AG09309 (cell line): ENCODE measurements around the gene MAOA.

Source experiments
- DNase-seq: peaks from one replicate; pipeline ENCODE4 v3.0.0-alpha.2; 2010; ENCODE audit warnings: low read depth
- H3K4me3 ChIP-seq: 2 replicates; pipeline ENCODE4 v1.5.1; 2011; ENCODE audit warnings: mild to moderate bottlenecking, low read depth, low read length, moderate library complexity; ENCODE audit not compliant: control insufficient read depth
- TF ChIP-seq, protein P1 (sequence below): IDR thresholded peaks from 2 replicates; pipeline ENCODE4 v1.5.1; 2011; ENCODE audit warnings: mild to moderate bottlenecking, low read depth, low read length, inconsistent platforms; ENCODE audit not compliant: insufficient read depth, control insufficient read depth; ENCODE audit errors: missing control alignments

MAOA gene

DNA sequence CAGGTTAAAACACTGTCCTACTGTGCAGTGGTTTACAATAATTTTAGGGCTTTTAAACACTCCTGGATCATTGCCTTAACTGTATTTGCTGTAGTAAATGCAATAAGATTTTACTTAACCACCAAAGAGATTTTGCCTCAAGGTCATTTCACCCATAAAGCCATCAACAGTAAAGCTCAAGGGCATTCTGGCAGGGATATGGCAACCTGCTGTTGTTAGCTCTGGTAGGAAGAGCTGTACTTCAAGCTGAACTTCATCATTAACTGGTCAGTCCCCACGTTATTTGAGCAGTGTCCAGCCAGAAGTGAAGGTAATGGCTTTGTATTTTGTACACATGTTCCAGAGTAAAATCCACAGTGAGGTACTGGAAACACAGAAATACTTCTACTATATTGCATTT is 26.9 kb upstream of the MAOA start:
- DNase-seq, result no peak
- no peak overlapping the region for H3K4me3 ChIP-seq
- TF ChIP-seq, protein P1, sequence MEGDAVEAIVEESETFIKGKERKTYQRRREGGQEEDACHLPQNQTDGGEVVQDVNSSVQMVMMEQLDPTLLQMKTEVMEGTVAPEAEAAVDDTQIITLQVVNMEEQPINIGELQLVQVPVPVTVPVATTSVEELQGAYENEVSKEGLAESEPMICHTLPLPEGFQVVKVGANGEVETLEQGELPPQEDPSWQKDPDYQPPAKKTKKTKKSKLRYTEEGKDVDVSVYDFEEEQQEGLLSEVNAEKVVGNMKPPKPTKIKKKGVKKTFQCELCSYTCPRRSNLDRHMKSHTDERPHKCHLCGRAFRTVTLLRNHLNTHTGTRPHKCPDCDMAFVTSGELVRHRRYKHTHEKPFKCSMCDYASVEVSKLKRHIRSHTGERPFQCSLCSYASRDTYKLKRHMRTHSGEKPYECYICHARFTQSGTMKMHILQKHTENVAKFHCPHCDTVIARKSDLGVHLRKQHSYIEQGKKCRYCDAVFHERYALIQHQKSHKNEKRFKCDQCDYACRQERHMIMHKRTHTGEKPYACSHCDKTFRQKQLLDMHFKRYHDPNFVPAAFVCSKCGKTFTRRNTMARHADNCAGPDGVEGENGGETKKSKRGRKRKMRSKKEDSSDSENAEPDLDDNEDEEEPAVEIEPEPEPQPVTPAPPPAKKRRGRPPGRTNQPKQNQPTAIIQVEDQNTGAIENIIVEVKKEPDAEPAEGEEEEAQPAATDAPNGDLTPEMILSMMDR, result no peak

DNA sequence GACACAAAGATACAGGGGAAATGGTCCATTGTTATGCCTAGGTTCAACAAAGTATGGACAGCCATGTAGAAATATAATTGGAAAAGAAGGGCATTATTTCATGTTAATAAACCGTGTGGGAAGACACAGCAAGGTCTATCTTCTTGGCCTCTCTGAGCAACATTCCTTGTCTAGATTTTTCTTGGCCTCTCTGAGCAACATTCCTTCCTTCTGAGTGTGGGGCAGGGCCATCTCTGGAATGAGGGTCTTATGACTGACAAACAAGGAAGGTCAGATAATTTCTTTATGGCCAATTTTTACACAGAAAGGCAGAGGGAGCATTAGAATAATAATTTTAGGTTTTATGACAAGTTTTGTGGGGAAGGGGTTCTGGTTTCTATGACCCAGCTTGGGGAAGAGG is 24.3 kb upstream of the MAOA start:
- no peak overlapping the region for H3K4me3 ChIP-seq
- TF ChIP-seq, protein P1, result no peak
- no peak for DNase-seq

DNA sequence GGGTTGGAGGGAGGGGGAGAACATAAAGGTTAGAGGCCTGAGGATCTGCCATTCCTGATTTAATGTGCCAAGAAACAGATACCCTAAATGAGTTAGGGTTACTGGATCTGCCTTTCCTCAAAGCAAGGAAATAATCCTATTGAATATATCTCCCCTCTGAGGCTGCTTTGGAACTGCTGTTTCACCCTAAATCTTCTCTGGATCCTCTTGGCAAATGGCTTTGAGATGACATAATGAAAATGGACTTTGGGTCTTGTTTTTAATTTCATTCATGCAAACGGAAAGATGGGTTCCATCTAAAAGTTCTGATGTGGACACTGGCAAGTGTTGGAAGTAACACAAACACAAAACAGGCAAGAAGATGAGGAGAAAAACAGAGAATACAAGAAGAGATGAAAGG is 23.0 kb upstream of the MAOA start:
- no peak overlapping the region for H3K4me3 ChIP-seq
- DNase-seq, result no peak
- TF ChIP-seq, protein P1, result no peak

DNA sequence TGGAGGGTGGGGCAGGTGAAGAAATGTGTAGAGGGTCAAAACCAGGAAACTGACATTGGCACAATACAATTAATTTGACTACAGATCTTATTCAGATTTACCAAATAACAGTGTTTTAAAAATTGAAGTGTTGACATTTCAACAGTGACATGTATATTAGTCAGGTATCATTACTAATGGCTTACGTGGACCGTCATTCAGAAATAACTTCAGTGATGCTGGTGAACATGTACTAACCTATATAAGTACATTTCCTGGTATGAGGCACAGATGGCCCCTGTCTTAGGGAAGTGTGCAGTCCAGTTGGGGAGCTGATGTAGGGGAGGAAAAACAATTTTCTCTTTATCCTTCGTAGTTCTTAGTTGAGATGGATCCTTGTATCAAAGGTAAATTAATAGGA is 22.3 kb upstream of the MAOA start:
- TF ChIP-seq, protein P1, result no peak
- no peak overlapping the region for H3K4me3 ChIP-seq
- DNase-seq, result no peak

DNA sequence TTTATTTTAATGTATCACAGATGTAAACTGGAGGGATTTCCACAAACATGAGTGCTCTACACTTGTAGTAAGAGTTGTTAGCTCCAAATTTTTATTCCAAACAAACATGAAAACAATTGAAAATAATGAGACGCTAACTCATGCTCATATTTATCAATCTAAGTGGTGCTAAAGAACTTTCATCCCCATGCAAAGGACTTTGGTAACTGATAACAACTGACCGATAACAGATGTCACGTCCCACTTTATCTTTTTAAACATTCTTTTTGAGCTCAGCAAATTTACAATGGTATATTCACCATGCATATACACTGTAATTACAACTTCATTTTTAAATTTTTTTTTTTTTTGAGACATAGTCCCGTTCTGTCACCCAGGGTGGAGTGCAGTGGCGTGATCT is 15.6 kb upstream of the MAOA start:
- TF ChIP-seq, protein P1, result no peak
- DNase-seq, result no peak
- no peak overlapping the region for H3K4me3 ChIP-seq

DNA sequence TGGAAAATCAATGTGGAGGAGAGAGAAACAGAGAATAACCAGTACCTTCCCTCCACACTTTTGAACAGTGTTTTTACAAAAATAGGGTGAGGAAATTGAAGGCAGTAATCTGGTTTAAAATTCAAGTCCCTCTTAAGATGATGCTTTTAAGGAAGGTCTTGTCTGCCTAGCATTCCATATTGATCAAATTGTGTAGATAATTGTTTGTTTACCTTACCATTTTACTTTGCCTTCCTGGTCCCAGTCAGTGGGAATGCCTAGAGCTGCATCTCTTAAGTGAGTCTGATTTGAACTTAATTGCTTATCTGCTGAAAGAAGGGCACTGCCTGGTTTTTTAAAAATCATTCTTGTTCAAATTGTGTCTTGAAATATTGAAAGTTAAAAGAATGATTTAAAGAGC is 14.4 kb upstream of the MAOA start:
- TF ChIP-seq, protein P1, result no peak
- DNase-seq, result no peak
- H3K4me3 ChIP-seq, result no peak overlapping the region

DNA sequence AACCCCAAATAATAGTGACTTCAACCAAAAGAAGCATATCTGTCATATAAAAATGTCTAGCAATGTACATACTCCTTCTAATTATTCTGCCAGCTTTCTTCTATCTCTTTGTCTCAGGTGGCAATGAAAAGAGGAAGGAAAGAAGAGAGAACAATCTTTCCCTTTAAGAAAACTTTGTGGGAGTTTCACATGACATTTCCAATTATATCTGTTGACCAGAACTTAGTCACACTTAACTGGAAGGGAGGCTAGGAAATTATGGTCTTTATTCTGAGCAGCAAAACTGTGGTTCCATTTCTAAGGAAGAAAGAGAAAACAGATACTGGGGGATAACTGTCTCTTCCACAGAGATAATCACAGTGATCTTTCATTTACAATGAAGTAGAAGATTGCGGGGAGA is 12.9 kb upstream of the MAOA start:
- DNase-seq, result no peak
- H3K4me3 ChIP-seq, result no peak overlapping the region
- TF ChIP-seq, protein P1, result no peak
